Suprapubic skin (tissue), 4 donors: ENCODE data around the gene RERE. TPM values are rescaled to one million over a fixed set of nuclear protein-coding genes. Genes with fewer than 3 reads are reported as not detected.
A peak's percentile ranks its signal among the peaks of the same experiment; 100 is the strongest.

Source experiments
- DNase-seq, 2 donors: peaks; one replicate each; pipeline ENCODE4 v3.0.0-alpha.2; 2019; ENCODE audit warnings: low spot score in 2 of 2
- H3K27ac ChIP-seq: fragments of 200-600 bp; sonication (generic); one replicate; pipeline ENCODE4 v1.5.1; 2019
- H3K27me3 ChIP-seq: fragments of 200-600 bp; sonication (generic); one replicate; pipeline ENCODE4 v1.5.1; 2019
- H3K36me3 ChIP-seq: fragments of 200-600 bp; sonication (generic); one replicate; pipeline ENCODE4 v1.5.1; 2019
- H3K4me1 ChIP-seq: fragments of 200-600 bp; sonication (generic); one replicate; pipeline ENCODE4 v1.5.1; 2019
- H3K4me3 ChIP-seq: fragments of 200-600 bp; sonication (generic); one replicate; pipeline ENCODE4 v1.5.1; 2019; ENCODE audit warnings: mild to moderate bottlenecking
- H3K9me3 ChIP-seq: fragments of 200-600 bp; sonication (generic); one replicate; pipeline ENCODE4 v1.5.1; 2019
- EP300 ChIP-seq: sonication (generic); formaldehyde crosslinking; IDR thresholded peaks from one replicate; pipeline ENCODE4 v1.6.1; 2017; ENCODE audit warnings: antibody characterized with exemption
- POLR2A ChIP-seq, 2 donors: fragments of 450-650 bp; IDR thresholded peaks; one replicate each; pipeline ENCODE4 v1.6.1; 2017; ENCODE audit warnings: antibody characterized with exemption in 2 of 2, mild to moderate bottlenecking in 2 of 2, moderate library complexity in 2 of 2
- POLR2AphosphoS5 ChIP-seq, 3 donors: sonication (generic); formaldehyde crosslinking; IDR thresholded peaks; one replicate each; pipeline ENCODE4 v1.6.1; 2017; ENCODE audit warnings: antibody characterized with exemption in 3 of 3
- WGBS: methylation state at CpG from one replicate; pipeline ENCODE4 v1.1.5; 2018; 5-methylcytosine and 5-hydroxymethylcytosine counted together
- total RNA-seq, 4 donors: library from RNA; depleted of rRNA; stranded (reverse); fragments of >200 nt; gene quantifications; one replicate each; pipeline ENCODE4 v1.1.0, GENCODE V29; 2016
- TF ChIP-seq, protein P1 (sequence below), 2 donors: fragments of 200-600 bp in 1 of 2; fragments of 450-650 bp in 1 of 2; sonication (generic) in 1 of 2; IDR thresholded peaks; one replicate each; pipeline ENCODE4 v1.5.1; 2016 to 2019; ENCODE audit warnings: antibody characterized with exemption in 2 of 2, mild to moderate bottlenecking in 1 of 2, moderate library complexity in 1 of 2

The RERE gene
- total RNA-seq, 4 donors from 2014 or later = 43.4 to 113 (median 83.3) TPM

DNA sequence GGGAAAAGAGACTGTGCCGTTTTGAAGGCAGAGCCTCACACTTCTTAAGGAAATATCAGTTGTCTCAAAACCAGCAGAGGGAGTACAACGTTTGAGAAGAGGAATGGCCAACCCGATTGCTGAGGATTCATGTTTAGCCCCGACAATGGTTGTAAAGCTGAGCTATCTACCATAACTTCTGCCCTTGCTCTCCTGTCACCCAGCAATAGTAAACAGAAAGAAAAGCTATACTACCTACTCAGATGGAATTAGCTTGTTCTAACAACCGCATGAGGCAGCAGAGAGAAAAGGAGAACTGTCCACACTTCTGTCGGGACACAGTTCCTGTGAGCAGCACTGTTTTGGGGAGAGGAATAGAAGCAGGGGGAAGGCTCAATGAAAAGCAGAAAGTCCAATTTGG is 408.3 kb downstream of the RERE start:
- H3K9me3 ChIP-seq = no peaks in the 10 kb centered on the region
- WGBS = 2% methylated on average over 6 of the region's 6 CpGs
- peak overlapping the region; percentile 14 for H3K4me3 ChIP-seq
- no peak for DNase-seq
- H3K4me1 ChIP-seq = peaks cover 73% of the 10 kb centered on the region
- no peaks in the 10 kb centered on the region for H3K27me3 ChIP-seq
- peaks cover 11% of the 10 kb centered on the region for H3K36me3 ChIP-seq
- peak overlapping the region; percentile 78 for H3K27ac ChIP-seq
- TF ChIP-seq POLR2AphosphoS5 (IDR thresholded peaks at IDR 0.05) = no peak
- TF ChIP-seq, protein P1, sequence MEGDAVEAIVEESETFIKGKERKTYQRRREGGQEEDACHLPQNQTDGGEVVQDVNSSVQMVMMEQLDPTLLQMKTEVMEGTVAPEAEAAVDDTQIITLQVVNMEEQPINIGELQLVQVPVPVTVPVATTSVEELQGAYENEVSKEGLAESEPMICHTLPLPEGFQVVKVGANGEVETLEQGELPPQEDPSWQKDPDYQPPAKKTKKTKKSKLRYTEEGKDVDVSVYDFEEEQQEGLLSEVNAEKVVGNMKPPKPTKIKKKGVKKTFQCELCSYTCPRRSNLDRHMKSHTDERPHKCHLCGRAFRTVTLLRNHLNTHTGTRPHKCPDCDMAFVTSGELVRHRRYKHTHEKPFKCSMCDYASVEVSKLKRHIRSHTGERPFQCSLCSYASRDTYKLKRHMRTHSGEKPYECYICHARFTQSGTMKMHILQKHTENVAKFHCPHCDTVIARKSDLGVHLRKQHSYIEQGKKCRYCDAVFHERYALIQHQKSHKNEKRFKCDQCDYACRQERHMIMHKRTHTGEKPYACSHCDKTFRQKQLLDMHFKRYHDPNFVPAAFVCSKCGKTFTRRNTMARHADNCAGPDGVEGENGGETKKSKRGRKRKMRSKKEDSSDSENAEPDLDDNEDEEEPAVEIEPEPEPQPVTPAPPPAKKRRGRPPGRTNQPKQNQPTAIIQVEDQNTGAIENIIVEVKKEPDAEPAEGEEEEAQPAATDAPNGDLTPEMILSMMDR (IDR thresholded peaks at IDR 0.05) = peak in 1 of 2 donors; percentile 46

DNA sequence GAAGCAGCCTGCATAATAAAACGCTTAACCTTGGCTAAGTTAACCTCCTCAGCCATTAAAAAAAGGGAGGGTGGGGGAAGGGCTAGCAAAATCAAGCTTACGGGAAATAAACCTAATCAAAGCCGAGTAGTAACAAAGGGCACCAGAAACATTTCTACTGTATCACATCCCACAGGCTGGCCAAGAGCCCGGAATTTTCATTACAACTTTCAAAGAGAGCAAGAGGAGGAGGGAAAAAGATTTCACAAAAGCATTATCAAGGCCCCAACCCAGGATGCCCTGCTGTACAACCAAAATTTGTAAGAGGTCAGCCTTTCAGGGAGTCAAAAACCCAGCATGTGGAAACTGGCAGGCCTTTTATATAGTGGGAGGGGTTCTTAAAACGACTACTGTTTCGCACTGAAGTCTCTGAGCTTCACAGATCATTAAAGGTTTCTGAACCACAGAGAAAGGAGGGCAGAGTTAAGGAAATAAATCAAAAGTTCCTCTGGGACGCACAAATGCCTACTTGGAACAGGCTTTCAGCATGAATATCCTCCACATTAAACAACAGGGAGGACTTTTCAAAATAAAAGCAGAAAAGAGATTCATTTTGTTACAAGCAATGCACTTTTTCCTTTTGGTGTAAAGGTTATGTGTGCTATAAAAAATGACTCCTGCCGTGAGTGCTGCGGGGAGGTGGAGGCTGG is 409.1 kb downstream of the RERE start:
- peaks cover 68% of the 10 kb centered on the region for H3K4me1 ChIP-seq
- TF ChIP-seq, protein P1 (IDR thresholded peaks at IDR 0.05) = no peak
- no peak for TF ChIP-seq EP300
- no peak for TF ChIP-seq POLR2A (IDR thresholded peaks at IDR 0.05)
- TF ChIP-seq POLR2AphosphoS5 (IDR thresholded peaks at IDR 0.05) = peak in 2 of 3 donors; percentile 38
- no peaks in the 10 kb centered on the region for H3K27me3 ChIP-seq
- no peaks in the 10 kb centered on the region for H3K9me3 ChIP-seq
- no peak overlapping the region for H3K4me3 ChIP-seq
- peaks cover 7% of the 10 kb centered on the region for H3K36me3 ChIP-seq
- peak overlapping the region; percentile 78 for H3K27ac ChIP-seq
- 21% methylated on average over 9 of the region's 9 CpGs for WGBS
- DNase-seq = peak; percentile 85 to 89

DNA sequence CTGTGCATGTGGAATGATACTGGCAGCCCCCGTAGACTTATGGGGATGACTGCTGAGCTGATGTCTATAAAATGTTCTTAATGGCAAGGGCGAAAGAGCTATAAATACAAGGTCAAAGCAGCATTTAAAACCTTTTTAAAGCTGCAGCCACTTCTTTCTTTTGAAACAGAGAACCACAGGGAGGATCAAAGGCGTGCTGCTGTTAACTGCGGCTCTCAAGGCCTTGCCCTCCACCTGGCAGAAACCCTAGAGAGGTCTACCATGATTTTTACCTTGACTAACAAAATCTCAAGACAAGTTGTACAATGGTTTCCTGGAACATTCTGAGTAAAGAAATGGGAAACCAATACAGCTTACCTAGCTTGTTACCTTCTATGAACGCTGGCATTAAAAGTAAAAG is 409.8 kb downstream of the RERE start:
- Histone ChIP-seq H3K4me1 (peaks cover 61% of the 10 kb centered on the region), H3K36me3 (peaks cover 4% of the 10 kb centered on the region), H3K4me3 (no peak overlapping the region), H3K27me3 (no peaks in the 10 kb centered on the region), H3K9me3 (no peaks in the 10 kb centered on the region), H3K27ac (peak overlapping the region; percentile 78)
- WGBS = 57% methylated on average over 5 of the region's 5 CpGs
- no peak for DNase-seq
- TF ChIP-seq POLR2A (IDR thresholded peaks at IDR 0.05) = no peak
- TF ChIP-seq, protein P1 (IDR thresholded peaks at IDR 0.05) = no peak
- no peak for TF ChIP-seq EP300
- TF ChIP-seq POLR2AphosphoS5 (IDR thresholded peaks at IDR 0.05) = no peak

DNA sequence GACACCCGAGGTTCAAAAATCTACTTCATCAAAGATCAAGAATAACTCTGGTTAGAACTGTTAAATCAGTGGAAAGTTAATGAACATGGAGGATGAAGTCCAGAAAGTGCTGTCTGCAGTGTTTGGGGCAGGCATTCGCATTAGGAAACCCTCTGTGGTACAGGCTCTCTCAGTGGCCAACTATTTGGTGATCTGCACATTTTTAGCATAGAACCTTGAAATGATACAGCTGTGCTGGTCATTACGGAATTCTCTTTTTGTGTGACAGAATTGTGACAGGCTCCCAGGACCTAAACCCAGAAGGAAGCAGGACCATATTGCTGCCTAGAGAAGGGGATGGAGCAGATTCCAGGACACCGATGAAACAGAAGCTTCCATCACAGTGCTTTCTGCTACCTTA is 410.5 kb downstream of the RERE start:
- TF ChIP-seq POLR2AphosphoS5 (IDR thresholded peaks at IDR 0.05) = no peak
- TF ChIP-seq, protein P1 (IDR thresholded peaks at IDR 0.05) = no peak
- TF ChIP-seq POLR2A (IDR thresholded peaks at IDR 0.05) = no peak
- TF ChIP-seq EP300 = no peak
- H3K4me1 ChIP-seq = peaks cover 55% of the 10 kb centered on the region
- H3K27ac ChIP-seq = peak overlapping the region; percentile 78
- WGBS = 82% methylated on average over 4 of the region's 4 CpGs
- no peak for DNase-seq
- H3K9me3 ChIP-seq = no peaks in the 10 kb centered on the region
- no peaks in the 10 kb centered on the region for H3K27me3 ChIP-seq
- H3K36me3 ChIP-seq = peaks cover 8% of the 10 kb centered on the region
- no peak overlapping the region for H3K4me3 ChIP-seq

DNA sequence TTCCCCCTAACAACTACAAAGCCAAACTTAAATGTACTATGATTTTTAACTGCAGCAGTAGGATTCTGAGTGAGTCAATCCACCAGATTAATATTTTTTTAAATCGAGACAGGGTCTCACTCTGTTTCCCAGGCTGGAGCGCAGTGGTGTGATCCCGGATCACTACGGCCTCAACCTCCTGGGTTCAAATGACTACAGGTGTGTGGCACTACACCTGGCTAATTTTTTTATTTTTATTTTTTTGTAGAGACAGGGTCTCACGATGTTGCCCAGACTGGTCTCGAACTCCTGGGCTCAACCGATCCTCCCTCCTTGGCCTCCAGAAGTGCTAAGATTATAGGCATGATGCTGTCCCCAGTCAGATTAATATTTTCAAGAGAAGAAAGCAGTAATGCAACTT is 411.4 kb downstream of the RERE start:
- Histone ChIP-seq H3K4me1 (peaks cover 46% of the 10 kb centered on the region), H3K9me3 (no peaks in the 10 kb centered on the region), H3K27ac (no peak overlapping the region), H3K4me3 (no peak overlapping the region), H3K27me3 (no peaks in the 10 kb centered on the region), H3K36me3 (peaks cover 17% of the 10 kb centered on the region)
- WGBS = 98% methylated on average over 7 of the region's 7 CpGs
- no peak for DNase-seq
- TF ChIP-seq POLR2A (IDR thresholded peaks at IDR 0.05) = no peak
- TF ChIP-seq EP300 = no peak
- no peak for TF ChIP-seq POLR2AphosphoS5 (IDR thresholded peaks at IDR 0.05)
- TF ChIP-seq, protein P1 (IDR thresholded peaks at IDR 0.05) = no peak
